ENCODE data around the gene TSEN15.
"Not testable (repeated sequence)": the region's sequence is repeated elsewhere in the genome, so short reads cannot be mapped to it uniquely, and the experiment has no call there.

TSEN15 gene

GRCh38 chr1:184031409-184032107 is 20.0 kb upstream of the TSEN15 start:
- DNase-seq: no peak

- DNase-seq: no peak
Observed at GRCh38 chr1:184032306-184032929, 19.1 kb upstream of the TSEN15 start.

DNA sequence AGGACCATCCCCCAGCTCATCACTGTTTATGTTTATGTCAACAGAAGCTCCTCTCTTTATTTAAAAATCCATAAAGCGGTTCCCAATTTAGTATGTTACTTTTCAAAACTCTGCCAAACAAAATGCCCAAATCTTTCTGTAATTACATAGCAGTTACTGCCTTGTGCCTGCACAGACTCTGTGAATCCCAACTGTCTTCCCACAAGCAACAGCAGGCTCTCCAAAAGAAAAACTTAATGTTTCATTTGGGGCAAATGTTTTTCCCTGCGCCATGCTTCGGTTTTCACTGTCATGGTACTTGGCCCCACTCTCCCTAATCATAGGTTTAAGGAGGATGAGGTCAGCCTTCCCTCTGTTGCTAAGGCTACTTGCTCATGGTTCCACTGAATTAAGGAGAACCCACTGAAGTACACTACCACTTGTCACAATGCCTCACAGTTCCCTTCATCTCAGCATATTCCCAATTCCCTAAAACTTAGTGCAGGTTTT is 18.6 kb upstream of the TSEN15 start:
- no peak for DNase-seq

- no peak for DNase-seq
Observed at GRCh38 chr1:184033711-184034167, 17.8 kb upstream of the TSEN15 start.

DNA sequence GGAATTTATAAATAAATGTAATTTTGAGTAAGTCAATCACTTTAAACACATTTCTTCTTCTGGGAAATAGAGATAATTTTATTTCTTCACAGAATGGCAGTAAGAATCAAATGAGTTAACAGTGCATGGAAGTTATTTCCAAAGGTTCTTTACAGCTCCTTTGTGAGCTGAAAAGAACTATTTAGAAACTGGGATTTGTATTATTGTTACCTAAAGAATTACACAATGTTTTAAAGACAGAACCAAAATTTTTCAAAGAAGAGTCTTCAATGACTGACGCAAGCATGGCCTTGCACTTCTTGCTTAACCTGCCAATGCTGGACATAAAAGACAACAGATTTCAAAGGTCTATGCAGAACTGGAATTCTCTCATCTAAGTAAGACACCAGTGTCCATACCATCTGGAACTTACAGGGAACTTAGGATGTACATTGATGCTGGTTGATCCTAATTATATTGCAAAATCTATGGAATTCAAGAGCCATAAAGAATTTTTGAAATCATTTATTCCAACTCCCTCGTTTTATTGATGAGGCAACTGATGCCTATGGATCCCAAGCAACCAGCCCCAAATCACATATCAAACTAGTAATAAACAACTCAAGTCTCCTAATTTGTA is 16.7 kb upstream of the TSEN15 start:
- no peak for DNase-seq

DNA sequence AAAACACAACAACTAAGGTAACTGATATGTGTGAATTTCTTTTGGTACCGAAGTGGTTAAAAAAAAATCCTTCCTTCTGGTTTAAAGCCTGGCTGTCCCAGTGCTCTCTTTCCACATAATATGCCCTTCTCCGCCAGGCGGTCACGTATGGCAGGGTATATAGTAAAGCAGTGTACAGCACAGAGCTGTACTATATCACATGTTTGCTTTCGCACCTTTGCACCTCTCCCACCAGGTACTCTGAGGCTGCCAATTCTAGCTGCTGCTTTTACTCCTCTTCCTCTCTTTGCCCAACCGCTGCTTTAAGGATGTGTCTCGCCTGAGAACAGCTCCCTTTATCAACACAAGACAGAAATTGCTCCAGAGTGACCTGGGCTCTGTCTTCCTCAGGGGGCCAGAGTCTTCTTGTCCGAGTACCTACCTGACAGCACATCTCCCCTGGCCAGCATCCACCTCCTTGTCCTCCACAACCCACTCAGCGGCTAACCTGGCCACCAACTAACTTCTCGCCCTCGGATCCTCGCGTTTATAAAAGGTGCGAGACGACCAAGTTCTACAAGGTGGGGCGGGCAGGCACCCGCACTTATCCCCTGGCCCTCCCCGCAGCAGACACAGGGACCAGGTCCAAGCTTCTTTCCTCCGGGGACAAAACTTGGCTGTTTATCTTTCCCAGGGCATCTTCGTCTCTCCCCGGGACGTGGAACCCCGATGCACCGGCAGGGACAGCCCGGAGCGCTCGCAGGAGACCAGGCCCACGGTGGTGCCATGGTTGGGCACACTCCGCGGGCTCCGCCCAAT is 15.6 kb upstream of the TSEN15 start:
- peak; percentile 38 for DNase-seq

GRCh38 chr1:184036517-184036949 is 15.0 kb upstream of the TSEN15 start:
- DNase-seq: peak; percentile 73

- DNase-seq: no peak
Observed at GRCh38 chr1:184037849-184038591, 13.5 kb upstream of the TSEN15 start.

DNA sequence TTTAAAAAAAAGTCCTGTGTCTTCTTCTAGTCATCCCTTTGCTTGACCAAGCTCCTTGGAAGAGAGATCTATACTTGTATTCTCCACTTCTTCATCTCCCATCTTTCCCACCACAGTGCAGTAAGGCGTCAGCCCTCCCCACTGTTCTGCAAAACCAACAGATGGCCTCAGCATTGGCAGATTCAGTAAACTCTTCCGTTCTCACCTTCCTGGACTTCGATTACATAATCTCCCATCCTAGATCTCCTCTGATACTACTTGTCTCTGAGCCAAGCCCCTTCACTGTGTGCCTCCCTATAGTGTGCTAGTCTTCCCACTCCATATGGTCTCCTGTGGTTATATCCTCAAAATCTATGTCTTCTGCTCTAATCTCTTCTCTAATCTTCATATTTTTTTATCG is 12.4 kb upstream of the TSEN15 start:
- no peak for DNase-seq

- no peak for DNase-seq
Observed at GRCh38 chr1:184041731-184042130, 9.8 kb upstream of the TSEN15 start.

DNA sequence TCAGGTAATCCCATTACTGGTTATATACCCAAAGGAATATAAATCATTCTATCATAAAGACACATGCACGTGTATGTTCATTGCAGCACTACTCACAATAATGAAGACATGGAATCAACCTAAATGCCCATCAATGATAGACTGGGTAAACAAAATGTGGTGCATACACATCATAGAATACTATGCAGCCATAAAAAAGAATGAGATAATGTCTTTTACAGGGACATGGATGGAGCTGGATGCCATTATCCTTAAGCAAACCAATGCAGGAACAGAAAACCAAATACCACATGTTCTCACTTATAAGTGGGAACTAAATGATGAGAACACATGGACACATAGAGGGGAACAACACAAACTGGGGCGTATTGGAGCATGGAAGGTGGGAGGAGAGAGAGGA is 8.2 kb upstream of the TSEN15 start:
- DNase-seq: not testable (repeated sequence)

DNA sequence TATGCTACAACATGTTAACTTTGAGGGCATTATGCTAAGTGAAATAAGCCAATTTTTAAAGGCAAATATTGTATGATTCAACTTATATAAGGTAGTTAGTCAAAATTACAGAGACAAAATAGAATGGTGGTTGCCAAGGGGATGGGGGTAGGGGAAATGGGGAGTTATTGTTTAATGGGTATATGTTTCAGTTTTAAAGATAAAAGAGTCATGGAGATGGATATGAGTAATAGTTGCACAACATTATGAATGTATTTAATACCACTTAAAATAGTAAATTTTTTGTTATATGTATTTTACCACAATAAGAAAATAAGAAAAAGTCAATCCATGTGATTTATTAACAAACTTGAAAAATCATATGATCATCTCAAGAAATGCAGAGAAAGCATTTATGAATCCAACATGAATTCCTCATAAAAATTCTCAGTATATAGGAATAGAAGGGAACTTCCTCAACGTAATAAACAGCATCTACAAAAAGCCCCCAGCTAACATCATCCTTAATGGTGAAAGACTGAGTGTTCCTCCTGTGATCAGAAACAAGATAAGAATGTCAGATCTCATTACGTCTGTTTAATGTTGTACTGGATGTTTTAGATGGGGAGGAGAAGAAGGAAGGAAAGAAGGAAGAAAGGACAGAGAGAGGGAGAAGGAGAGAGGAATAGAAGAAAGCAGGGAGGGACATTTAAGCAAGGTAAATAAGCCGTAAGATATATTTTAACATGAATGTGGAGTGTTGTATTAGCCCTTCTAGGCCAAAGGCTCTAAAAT is 6.7 kb upstream of the TSEN15 start:
- DNase-seq: no peak

DNA sequence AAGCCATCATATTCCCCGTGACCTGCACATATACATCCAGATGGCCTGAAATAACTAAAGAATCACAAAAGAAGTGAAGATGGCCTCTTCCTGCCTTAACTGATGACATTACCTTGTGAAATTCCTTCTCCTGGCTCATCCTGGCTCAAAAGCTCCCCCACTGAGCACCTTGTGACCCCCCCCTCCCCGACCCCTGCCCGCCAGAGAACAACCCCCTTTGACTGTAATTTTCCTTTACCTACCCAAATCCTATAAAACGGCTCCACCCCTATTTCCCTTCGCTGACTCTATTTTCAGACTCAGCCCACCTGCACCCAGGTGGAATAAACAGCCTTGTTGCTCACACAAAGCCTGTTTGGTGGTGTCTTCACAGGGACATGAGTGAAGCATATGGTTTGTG is 4.0 kb upstream of the TSEN15 start:
- DNase-seq: not testable (repeated sequence)

DNA sequence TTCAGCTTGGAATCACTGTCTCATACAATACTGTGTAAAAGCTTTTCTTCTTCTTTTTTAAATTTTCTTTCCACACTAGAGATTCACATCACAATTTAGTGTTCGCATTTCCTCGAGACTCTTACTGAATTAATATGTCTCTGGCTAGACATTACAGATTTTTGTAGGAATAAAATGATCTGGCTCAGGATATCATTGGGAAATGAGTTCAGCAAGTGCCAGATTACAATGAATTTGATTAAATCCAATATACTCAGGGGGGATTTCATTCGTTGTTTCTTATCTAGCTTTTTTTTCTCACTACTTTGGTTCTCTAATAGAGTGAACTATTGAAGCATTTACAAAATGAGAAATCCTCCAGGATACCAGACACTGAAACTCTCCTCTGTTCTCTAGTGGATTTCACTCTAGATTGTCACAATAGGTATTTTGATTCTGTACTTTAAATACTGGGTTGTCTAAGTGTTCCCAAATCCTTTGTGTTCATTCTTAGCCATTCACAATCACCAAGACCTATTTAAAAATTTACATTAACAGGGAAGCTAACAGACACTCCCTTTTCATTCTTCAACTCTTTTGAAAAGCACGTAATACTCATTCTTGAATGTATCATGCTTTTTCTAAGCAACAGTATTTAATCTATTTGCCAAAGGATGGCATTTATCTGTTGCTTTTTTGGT is 2.8 kb upstream of the TSEN15 start:
- DNase-seq: no peak

GRCh38 chr1:184049291-184049690 is 2.2 kb upstream of the TSEN15 start:
- no peak for DNase-seq

DNA sequence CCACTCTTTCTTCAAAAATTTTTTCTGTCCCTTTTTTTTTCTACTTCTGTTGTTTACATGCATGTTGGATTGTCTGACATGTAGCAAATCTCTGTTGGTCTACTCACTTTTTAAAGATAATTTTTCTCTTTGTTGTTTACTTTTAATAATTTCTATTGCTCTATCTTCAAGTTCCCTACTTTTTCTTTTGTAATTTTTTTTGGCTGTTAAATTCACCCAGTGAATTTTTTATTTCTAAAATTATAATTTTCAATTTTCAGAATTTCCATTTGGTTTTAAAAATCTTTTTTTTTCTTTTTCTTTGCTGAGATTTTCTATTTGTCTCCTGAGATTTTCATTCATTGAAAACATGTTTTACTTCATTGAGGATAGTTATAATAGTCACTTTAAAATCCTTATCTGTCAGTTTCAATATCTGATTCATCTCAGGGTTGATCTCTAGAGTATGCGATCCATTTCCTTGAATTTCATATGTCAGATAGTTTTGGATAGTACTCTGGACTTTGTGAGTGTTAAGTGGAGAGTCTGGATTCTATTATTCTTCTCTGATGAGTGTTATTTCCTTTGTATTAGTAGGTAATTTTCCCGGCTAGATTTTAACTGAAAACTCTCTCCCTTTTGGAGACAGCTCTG is 1.6 kb upstream of the TSEN15 start:
- no peak for DNase-seq

DNA sequence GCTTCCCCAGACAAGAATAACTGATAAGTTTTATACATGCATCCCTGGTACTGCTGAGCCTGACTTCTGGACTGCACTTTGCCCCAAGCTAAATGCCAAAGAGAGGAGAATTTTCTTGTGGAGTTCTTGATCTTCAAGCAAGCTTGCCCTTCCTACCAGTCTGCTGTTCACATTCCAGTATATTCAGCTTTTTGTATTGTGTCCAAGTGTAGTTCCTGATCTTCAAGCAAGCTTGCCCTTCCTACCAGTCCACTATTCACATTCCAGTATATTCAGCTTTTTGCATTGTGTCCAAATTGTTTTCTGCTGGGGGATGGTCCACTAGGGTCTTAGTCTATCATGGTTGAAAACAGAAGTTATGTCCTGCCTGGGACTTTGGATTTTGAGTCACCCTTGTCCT is 894 bp upstream of the TSEN15 start:
- DNase-seq: no peak

GRCh38 chr1:184051138-184051484 is 419 bp upstream of the TSEN15 start:
- DNase-seq: no peak

DNA sequence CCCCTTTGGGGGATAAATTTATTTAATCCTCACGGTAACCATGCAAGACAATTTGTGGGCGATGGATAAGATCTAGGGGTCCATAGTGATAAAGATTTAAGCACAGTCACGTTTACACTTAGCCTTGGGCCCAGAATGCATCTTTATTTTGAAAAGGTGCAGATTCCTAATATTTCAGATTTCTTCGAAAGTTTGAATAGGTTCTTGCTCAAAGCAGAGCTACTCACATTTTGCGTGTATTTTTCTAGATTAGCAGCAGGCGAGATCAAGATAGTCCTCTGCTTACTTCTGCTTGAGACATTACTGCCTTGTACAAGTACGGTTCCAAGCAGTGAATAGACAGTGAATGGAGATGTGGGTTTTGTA is 647 bp downstream of the TSEN15 start:
- no peak for DNase-seq

- no peak for DNase-seq
Observed at GRCh38 chr1:184052750-184053149, 1.2 kb downstream of the TSEN15 start.

DNA sequence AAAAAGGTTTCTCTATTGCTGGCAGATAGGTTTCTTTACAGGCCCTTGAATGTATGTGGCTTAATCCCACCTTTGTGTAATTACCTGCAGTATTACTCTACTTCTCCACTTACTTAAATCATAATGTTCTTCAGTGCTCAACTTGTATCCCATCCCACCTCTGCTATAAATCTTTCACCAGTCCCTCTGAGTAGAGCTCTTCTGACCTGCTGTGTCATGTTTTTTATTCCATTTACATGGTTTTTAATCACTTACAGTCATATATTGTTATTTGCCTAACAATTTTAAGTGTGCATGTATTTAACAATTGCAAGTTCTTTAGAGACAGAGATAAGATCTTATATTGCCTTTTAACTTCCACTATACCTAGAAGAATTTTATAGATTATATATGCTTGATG is 2.4 kb downstream of the TSEN15 start:
- no peak for DNase-seq
